ENCODE results near the gene AFG1L.
A peak's percentile ranks its signal among the peaks of the same experiment; 100 is the strongest.
"Not testable (repeated sequence)": the region's sequence is repeated elsewhere in the genome, so short reads cannot be mapped to it uniquely, and the experiment has no call there.

AFG1L gene

GRCh38 chr6:108528878-108529277, 234.0 kb downstream of the AFG1L start:
- no peak for DNase-seq

GRCh38 chr6:108531332-108531731, 236.5 kb downstream of the AFG1L start:
- DNase-seq: no peak

GRCh38 chr6:108535114-108535742, 240.4 kb downstream of the AFG1L start:
- no peak for DNase-seq

GRCh38 chr6:108535920-108536535, 241.2 kb downstream of the AFG1L start:
- DNase-seq: not testable (repeated sequence)

DNA sequence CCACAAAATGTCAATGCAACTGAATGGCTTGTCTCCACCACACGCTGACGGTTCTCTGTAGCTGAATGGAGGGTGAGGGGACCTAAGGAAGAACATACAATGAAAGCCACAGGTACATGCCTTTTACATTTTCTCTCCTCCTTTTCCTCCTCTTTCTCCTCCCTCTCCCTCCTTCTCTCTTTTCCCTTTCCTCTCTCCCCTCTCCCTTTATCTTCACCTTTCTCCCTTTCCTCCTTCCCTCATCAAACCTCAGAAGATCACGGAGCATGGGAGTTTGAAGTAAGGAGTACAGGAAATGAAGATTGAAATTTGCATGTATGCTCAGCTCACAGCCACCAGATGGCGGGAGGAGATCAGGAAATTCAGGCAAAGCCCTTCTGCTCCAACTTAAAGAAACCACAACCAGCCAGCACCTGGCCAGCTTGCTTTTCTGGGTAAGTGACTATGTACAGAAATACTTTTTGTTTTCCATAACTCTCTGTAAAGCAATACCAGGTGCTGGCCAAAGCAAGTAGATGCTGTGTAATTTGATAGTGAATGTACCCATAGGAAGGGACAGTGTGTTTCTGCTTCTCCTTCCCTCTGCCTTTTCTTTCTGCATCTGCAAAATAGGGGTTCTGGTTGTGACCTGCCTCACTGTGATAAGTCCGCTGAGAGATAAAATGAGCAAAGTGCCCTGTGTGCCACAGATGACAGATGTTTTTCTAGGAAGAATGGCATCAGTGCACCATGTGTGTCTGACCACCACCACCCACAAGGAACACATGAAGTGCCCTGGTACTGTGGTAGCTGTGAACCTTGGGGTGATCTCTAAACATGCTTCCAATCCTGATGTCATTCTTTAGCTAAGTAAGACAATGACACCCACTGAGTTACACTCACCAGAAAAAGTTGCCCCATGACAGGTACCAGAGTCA, 247.2 kb downstream of the AFG1L start:
- DNase-seq: peak; percentile 79

GRCh38 chr6:108543175-108543940, 248.5 kb downstream of the AFG1L start:
- no peak for DNase-seq

- no peak for DNase-seq
These were observed 249.8 kb downstream of the AFG1L start for GRCh38 chr6:108544606-108545005.

DNA sequence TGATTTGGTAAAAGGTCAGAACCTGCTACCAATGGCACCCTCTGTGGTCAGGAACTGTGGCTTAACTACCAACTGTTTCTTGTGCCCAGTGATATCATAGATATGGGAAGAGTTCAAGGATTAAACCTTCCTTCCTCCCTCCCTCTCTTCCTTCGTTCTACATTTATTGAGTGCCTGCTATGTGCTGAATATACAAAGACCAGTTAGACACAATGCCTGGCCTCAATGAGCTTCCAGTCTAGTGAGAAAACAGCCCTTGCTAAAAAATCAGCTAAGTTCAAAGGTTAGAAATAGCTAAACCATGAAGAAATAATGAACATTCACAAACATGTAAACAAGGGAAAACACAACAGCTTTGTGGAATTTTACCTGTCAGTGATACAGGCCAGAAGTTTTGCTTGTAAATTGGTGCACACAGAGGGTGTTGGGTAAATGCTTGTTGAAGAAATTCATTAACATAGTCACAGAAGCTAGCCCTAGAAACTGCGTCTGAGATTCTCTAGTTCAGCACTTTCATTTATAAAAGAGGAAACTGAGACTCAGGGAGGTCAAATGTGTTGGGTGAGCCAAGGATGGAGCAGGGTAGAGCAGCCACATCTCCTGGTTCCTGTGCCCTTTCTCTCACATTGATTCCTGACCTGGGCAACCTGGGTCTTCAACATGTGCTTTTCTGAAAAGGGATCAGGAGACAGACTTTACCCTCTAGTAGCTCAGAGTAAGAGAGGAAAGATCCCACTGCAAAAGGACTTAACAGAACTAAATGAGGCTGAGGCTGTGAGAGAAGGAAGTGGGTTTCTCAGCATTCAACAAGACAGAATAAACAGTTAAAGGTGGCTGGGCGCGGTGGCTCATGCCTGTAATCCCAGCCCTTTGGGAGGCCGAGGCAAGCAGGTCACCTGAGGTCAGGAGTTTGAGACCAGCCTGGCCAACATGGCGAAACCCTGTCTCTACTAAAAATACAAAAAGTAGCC, 251.5 kb downstream of the AFG1L start:
- DNase-seq: no peak

DNA sequence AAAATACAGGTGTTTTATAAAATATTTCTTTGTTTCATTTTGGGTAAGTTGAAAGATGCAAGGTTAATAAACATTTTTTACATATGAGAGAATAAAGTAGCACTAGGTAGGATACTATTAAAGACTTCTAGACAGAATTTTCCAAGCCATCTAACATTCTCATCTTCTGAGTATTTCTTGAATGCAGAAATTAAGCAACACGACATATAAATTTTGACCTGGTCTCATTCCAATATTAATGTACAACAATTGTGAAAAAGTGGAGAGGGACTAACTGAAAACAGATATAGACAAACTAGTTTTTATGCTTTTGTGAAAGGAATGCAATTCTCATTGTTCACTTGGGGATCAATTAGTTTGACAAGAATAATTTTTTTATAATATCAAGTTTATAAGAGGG, 254.4 kb downstream of the AFG1L start:
- DNase-seq: no peak

GRCh38 chr6:108549741-108550140, 254.9 kb downstream of the AFG1L start:
- no peak for DNase-seq

- no peak for DNase-seq
These were observed 255.4 kb downstream of the AFG1L start for GRCh38 chr6:108550256-108550655.

GRCh38 chr6:108555399-108556052, 260.7 kb downstream of the AFG1L start:
- DNase-seq: no peak

- DNase-seq: no peak
These were observed 261.4 kb downstream of the AFG1L start for GRCh38 chr6:108556250-108556649.

DNA sequence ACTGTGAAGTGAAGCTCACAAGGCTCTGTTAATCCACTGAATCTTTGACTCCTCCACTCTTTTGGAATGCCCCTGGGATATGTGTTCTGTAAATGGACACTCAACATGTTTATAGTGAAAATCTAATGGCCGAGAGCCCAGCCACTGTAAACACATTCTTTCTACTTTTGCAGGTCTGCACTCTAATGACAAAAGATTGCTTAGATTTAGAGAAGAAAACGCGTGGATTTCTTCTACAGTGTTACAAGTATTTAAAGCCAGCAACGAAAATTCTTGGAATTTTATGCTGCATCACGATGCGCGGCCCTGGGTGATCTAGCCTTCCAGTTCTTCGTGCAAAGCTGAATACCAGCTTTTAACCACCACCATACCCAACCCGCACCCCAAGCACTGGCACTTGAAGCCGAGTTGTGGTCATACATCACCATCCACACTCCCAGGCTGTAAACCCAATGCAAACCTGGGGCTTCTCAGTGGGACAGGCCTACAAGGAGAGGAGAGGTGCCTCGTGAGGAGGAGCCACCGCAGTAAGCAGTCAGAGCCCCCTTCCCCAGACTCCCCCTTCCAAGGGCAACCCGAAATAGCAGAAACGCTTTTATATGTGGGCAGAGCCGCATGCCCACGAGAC, 262.1 kb downstream of the AFG1L start:
- no peak for DNase-seq

DNA sequence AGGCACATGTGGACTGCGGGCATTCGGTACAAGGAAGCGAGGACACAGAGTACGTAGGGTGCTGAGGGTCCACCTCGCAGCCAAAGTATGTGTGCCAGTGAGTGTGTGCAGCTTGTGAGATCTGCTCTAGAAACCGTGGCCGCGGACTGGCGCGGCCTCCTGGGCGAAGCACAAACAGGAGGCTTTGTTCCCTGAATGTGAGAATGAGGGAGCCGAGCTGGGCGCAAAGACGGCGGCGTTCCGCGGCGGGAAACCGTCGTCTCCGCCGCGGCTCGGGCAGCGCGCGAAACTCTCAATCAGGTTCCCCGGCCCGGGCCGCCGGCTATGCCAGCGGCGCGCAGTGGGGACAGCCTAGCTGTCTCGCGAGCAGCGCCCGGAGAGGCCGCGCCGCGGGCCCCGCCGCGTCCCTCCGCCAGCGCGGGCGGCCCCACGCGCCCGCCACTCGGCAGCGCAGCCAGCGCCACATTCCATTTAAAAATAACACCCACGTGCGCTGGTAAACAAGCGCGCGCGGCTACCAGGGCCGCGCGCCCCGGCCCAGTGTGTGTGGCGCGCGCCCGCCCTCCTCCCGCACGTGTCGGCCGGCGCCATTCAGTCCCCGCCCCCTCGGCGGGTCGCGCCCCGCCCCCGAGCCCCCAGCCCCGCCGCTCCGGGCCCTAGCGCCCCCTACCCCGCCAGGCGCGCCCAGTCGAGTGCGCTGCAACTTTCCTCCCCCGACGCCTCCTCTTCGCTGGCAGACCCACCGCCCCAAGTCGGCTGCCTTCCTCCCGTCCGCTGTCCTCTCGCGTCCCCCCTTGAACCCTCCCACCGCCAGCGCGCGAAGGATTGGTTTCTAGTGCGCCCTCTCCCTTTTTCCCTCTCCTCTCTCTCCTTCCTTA, 262.9 kb downstream of the AFG1L start:
- peak; percentile 90 for DNase-seq

DNA sequence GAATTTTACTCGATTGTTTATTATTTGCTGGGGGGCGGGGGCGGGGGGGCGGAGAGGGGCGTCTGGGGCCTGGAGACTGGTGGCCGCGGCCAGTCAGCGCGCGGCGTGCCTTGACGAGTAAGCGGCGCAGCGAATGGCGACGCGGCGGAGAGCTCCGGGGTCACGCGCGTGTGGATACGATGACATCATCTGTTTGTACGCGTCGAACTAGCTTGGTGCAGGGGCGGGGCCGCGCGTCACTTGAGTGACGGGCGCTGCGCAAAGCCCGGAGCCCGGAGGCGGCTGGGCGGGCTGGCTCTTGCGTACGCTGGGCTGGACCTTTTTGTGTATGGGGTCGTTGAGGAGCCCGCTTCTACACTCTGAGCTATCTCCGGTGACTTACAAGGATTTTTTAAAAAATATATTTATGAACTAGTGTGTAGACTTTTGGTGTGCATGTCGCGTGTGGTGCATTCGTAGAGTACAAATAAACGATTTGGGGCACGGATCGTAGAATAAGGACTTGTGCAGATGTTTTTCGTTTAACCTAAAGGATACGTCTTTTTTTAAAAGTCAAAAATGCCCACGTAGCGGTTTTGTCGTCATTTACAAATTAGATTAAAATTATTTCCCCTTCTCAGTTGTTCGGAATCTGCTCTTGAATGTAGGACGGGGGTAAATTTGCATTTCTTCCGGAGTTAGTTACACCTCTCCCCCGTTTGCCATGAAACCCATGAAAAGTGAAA, 263.7 kb downstream of the AFG1L start:
- peak; percentile 98 for DNase-seq

DNA sequence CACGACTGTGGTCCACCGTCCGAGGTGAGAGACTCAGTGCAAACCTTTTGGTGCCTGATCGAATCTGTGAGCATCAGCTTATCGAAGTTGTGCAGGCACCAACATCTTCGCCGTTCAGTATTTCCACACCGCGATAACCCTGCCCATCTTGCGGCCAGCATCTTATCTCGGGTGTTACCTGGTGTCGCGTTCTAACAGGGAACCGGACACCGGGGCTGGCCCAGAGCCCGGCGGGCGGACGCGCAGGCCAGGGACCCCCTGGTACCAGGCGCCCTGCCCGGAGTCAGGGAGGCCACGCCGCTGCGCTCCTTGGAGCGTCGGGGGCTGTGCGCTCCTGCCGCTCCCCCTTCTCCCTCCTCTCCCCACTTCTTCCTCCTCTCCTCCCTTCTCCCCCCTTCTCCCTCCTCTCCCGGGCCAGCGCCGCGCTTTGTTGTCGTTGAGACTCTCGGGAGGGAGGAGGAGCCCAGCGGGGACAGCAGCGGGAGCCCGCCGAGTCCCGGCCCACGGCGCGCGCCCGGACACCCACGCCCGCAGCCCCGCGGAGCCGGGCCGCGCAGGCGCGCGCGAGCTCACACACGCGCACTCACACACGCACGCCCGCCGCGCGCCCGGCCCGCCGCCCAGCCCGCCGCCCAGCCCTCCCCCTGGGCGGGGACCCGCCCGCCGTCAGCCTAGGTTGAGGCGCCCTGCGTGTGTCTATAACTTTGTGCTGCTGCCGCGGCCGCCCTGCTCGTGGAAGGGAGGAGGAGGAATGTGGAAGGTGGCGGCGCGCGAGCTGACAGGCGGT, 264.4 kb downstream of the AFG1L start:
- peak; percentile 95 for DNase-seq

GRCh38 chr6:108559884-108560462, 265.1 kb downstream of the AFG1L start:
- peak; percentile 26 for DNase-seq
